LoVo (cell line): ENCODE measurements around the gene RNF13.
"Not testable (repeated sequence)": the region's sequence is repeated elsewhere in the genome, so short reads cannot be mapped to it uniquely, and the experiment has no call there.

Experiments used
- DNase-seq: peaks from one replicate; pipeline ENCODE4 v3.0.0-alpha.2; 2016; ENCODE audit warnings: low spot score

The RNF13 gene

GRCh38 chr3:149898771-149899170 is 85.8 kb downstream of the RNF13 start:
- no peak for DNase-seq

GRCh38 chr3:149900322-149900721 is 87.3 kb downstream of the RNF13 start:
- no peak for DNase-seq

GRCh38 chr3:149901770-149902169 is 88.8 kb downstream of the RNF13 start:
- DNase-seq: no peak

- DNase-seq: peak; percentile 3
Observed at GRCh38 chr3:149902498-149903139, 89.6 kb downstream of the RNF13 start.

- DNase-seq: no peak
Observed at GRCh38 chr3:149906036-149906435, 93.0 kb downstream of the RNF13 start.

- DNase-seq: no peak
Observed at GRCh38 chr3:149908424-149908957, 95.5 kb downstream of the RNF13 start.

GRCh38 chr3:149909923-149910322 is 96.9 kb downstream of the RNF13 start:
- no peak for DNase-seq

GRCh38 chr3:149917124-149917667 is 104.2 kb downstream of the RNF13 start:
- no peak for DNase-seq

GRCh38 chr3:149919509-149919908 is 106.5 kb downstream of the RNF13 start:
- no peak for DNase-seq

GRCh38 chr3:149920119-149920518 is 107.1 kb downstream of the RNF13 start:
- DNase-seq: no peak

GRCh38 chr3:149933008-149933407 is 120.0 kb downstream of the RNF13 start:
- DNase-seq: no peak

GRCh38 chr3:149933858-149934257 is 120.8 kb downstream of the RNF13 start:
- DNase-seq: no peak

- DNase-seq: no peak
Observed at GRCh38 chr3:149934524-149934923, 121.5 kb downstream of the RNF13 start.

- peak; percentile 62 for DNase-seq
Observed at GRCh38 chr3:149936812-149937230, 123.8 kb downstream of the RNF13 start.

GRCh38 chr3:149938392-149939055 is 125.5 kb downstream of the RNF13 start:
- DNase-seq: not testable (repeated sequence)

- no peak for DNase-seq
Observed at GRCh38 chr3:149941186-149941585, 128.2 kb downstream of the RNF13 start.

- DNase-seq: no peak
Observed at GRCh38 chr3:149941946-149942345, 128.9 kb downstream of the RNF13 start.

- no peak for DNase-seq
Observed at GRCh38 chr3:149942409-149942808, 129.4 kb downstream of the RNF13 start.

GRCh38 chr3:149943966-149944365 is 131.0 kb downstream of the RNF13 start:
- DNase-seq: not testable (repeated sequence)

GRCh38 chr3:149947231-149947630 is 134.2 kb downstream of the RNF13 start:
- DNase-seq: no peak

- no peak for DNase-seq
Observed at GRCh38 chr3:149949181-149949580, 136.2 kb downstream of the RNF13 start.

GRCh38 chr3:149954812-149955211 is 141.8 kb downstream of the RNF13 start:
- DNase-seq: no peak

GRCh38 chr3:149955449-149955848 is 142.4 kb downstream of the RNF13 start:
- DNase-seq: no peak
